Measurements from ENCODE around the gene TRAK2.

TRAK2 gene

GRCh38 chr2:201363857-201364560, 87.2 kb downstream of the TRAK2 start:
- no peak overlapping the region for H3K27ac ChIP-seq
- TF ChIP-seq CTCF (conservative IDR thresholded peaks at IDR 0.05) (peak; percentile 88), ZFX (IDR thresholded peaks at IDR 0.05) (no peak)

- H3K27ac ChIP-seq, result no peak overlapping the region
- no peak for TF ChIP-seq ZFX (IDR thresholded peaks at IDR 0.05)
- no peak for TF ChIP-seq CTCF (conservative IDR thresholded peaks at IDR 0.05)
Measured at GRCh38 chr2:201362396-201362795, 88.9 kb downstream of the TRAK2 start.

- TF ChIP-seq CTCF (conservative IDR thresholded peaks at IDR 0.05) (no peak), ZFX (IDR thresholded peaks at IDR 0.05) (no peak)
- no peak overlapping the region for H3K27ac ChIP-seq
Measured at GRCh38 chr2:201361078-201361733, 90.1 kb downstream of the TRAK2 start.

- TF ChIP-seq CTCF (conservative IDR thresholded peaks at IDR 0.05) (no peak), ZFX (IDR thresholded peaks at IDR 0.05) (no peak)
- H3K27ac ChIP-seq, result no peak overlapping the region
Measured at GRCh38 chr2:201360256-201360655, 91.0 kb downstream of the TRAK2 start.

- no peak for TF ChIP-seq ZFX (IDR thresholded peaks at IDR 0.05)
- no peak for TF ChIP-seq CTCF (conservative IDR thresholded peaks at IDR 0.05)
- H3K27ac ChIP-seq, result no peak overlapping the region
Measured at GRCh38 chr2:201358684-201359083, 92.6 kb downstream of the TRAK2 start.

- no peak within 1 kb of the TSS for H3K27ac ChIP-seq
- TF ChIP-seq ZFX (IDR thresholded peaks at IDR 0.05) (no peak), CTCF (conservative IDR thresholded peaks at IDR 0.05) (no peak)
Measured at GRCh38 chr2:201357221-201357620, 94.0 kb downstream of the TRAK2 start, which contains the start of gene FLACC1. FLACC1 (minus strand) TSS chr2:201357345; CDS start chr2:201351404, 5,941 bp downstream.

GRCh38 chr2:201353116-201353515, 98.1 kb downstream of the TRAK2 start:
- TF ChIP-seq ZFX (IDR thresholded peaks at IDR 0.05) (no peak), CTCF (conservative IDR thresholded peaks at IDR 0.05) (no peak)
- no peak overlapping the region for H3K27ac ChIP-seq

All from C4-2B (cell line).